HCT116 (cell line): ENCODE measurements around the gene TJP3. TPM values are rescaled to one million over a fixed set of nuclear protein-coding genes. Genes with fewer than 3 reads are reported as not detected.

ENCODE experiments used
- ATAC-seq: fragments of 200-7000 bp; cut with Tn5 transposase; 2 replicates; pipeline ENCODE4 v1.9.1; 2020; ENCODE audit warnings: mild to moderate bottlenecking, moderate library complexity
- BruUV-seq: library from RNA; stranded (reverse); fragments of 400-500 nt; replicated peaks from 2 replicates; lab custom pipeline; 2021; lab: Mats Ljungman, UMichigan
- CTCF ChIA-PET: fragments of 300-600 bp; sonication (Branson Sonifier 250); formaldehyde crosslinking; loops from one replicate; lab custom pipeline; 2021; ENCODE audit warnings: antibody characterized with exemption; lab: Charles Lee
- POLR2A ChIA-PET: fragments of 300-600, 350-600 bp; sonication (Branson Sonifier 250); formaldehyde crosslinking; loops from one replicate; lab custom pipeline; 2021; ENCODE audit warnings: antibody characterized with exemption; lab: Charles Lee
- RAD21 ChIA-PET, 2 experiments: fragments of 300-600 bp; sonication (Branson Sonifier 250); formaldehyde crosslinking; loops; one replicate each; lab custom pipeline; 2023; ENCODE audit warnings: low total read pairs in 2 of 2; ENCODE audit not compliant: uncharacterized antibody in 2 of 2, unreplicated experiment in 2 of 2, low non-redundant PET in 1 of 2; lab: Charles Lee
- DNase-seq: peaks from one replicate; pipeline ENCODE4 v3.0.0-alpha.2; 2010; ENCODE audit warnings: low read depth, low spot score
- H2AFZ ChIP-seq: fragments of 200-600 bp; shearing (Covaris generic), sonication (generic); 2 replicates; pipeline ENCODE4 v1.6.1; 2017; ENCODE audit warnings: low read depth, mixed run types, mixed read lengths, antibody characterized with exemption, low read length; ENCODE audit not compliant: poor library complexity, severe bottlenecking
- H3K27ac ChIP-seq: 2 replicates; pipeline ENCODE4 v1.5.1; 2012; ENCODE audit warnings: low read depth, low read length
- H3K27me3 ChIP-seq: fragments of 200-600 bp; sonication (generic); 2 replicates; pipeline ENCODE4 v1.6.1; 2016; ENCODE audit warnings: mixed run types, low read length, mixed read lengths; ENCODE audit not compliant: insufficient read depth
- H3K36me3 ChIP-seq, 2 experiments: fragments of 200-500 bp in 1 of 2; fragments of 200-600 bp in 1 of 2; sonication (Bioruptor generic) in 1 of 2; sonication (generic) in 1 of 2; 2 replicates each; pipeline versions ENCODE4 v1.5.1 to v1.6.1; 2014 to 2016; ENCODE audit warnings: low read length in 2 of 2, inconsistent platforms in 1 of 2, mixed read lengths in 1 of 2, mixed run types in 1 of 2; ENCODE audit not compliant: insufficient read depth in 2 of 2, control insufficient read depth in 1 of 2
- H3K4me1 ChIP-seq, 2 experiments: fragments of 200-600 bp in 1 of 2; sonication (generic) in 1 of 2; 2 replicates each; pipeline versions ENCODE4 v1.5.1 to v1.6.1; 2012 to 2017; ENCODE audit warnings: low read length in 2 of 2, inconsistent platforms in 1 of 2, mild to moderate bottlenecking in 1 of 2, mixed read lengths in 1 of 2, mixed run types in 1 of 2, moderate library complexity in 1 of 2; ENCODE audit not compliant: insufficient read depth in 2 of 2, control insufficient read depth in 1 of 2
- H3K4me2 ChIP-seq: fragments of 200-600 bp; sonication (generic); 2 replicates; pipeline ENCODE4 v1.6.1; 2017; ENCODE audit warnings: mixed run types, low read length, mixed read lengths
- H3K4me3 ChIP-seq, 2 experiments: fragments of 200-600 bp in 1 of 2; sonication (generic) in 1 of 2; replicated peaks in 1 of 2; 2 replicates each; pipeline ENCODE4 v1.5.1; 2011 to 2016; ENCODE audit warnings: low read length in 2 of 2, control low read depth in 1 of 2, low read depth in 1 of 2, mild to moderate bottlenecking in 1 of 2, mixed read lengths in 1 of 2, mixed run types in 1 of 2
- H3K79me2 ChIP-seq: fragments of 200-600 bp; sonication (generic); 2 replicates; pipeline ENCODE4 v1.6.1; 2017; ENCODE audit warnings: mild to moderate bottlenecking, mixed run types, low read length, moderate library complexity, mixed read lengths; ENCODE audit not compliant: insufficient read depth
- H3K9ac ChIP-seq: fragments of 200-600 bp; sonication (generic); 2 replicates; pipeline ENCODE4 v1.6.1; 2016; ENCODE audit warnings: low read length, mixed read lengths
- H3K9me2 ChIP-seq: fragments of 200-600 bp; sonication (generic), shearing (Covaris generic); 2 replicates; pipeline ENCODE4 v1.6.1; 2017; ENCODE audit warnings: mixed run types, mild to moderate bottlenecking, moderate library complexity; ENCODE audit not compliant: insufficient read depth
- H3K9me3 ChIP-seq, 2 experiments: fragments of 200-500 bp in 1 of 2; fragments of 200-600 bp in 1 of 2; sonication (Bioruptor generic) in 1 of 2; sonication (generic) in 1 of 2; 2 replicates each; pipeline ENCODE4 v1.6.1; 2014 to 2017; ENCODE audit warnings: low read length in 2 of 2, mixed read lengths in 2 of 2, inconsistent platforms in 1 of 2, low read depth in 1 of 2, mild to moderate bottlenecking in 1 of 2, mixed run types in 1 of 2, moderate library complexity in 1 of 2; ENCODE audit not compliant: control insufficient read depth in 1 of 2, insufficient read depth in 1 of 2
- H4K20me1 ChIP-seq: fragments of 200-600 bp; sonication (generic), shearing (Covaris generic); 2 replicates; pipeline ENCODE4 v1.6.1; 2017; ENCODE audit warnings: mixed run types, mild to moderate bottlenecking, moderate library complexity; ENCODE audit not compliant: insufficient read depth
- CBX3 ChIP-seq: IDR thresholded peaks from 2 replicates; pipeline ENCODE4 v1.6.1; 2012; ENCODE audit warnings: low read depth
- CEBPB ChIP-seq: IDR thresholded peaks from 2 replicates; pipeline ENCODE4 v1.6.1; 2012; ENCODE audit warnings: low read depth
- EGR1 ChIP-seq: IDR thresholded peaks from 2 replicates; pipeline ENCODE4 v1.6.1; 2012; ENCODE audit warnings: low read depth
- ELF1 ChIP-seq: IDR thresholded peaks from 2 replicates; pipeline ENCODE4 v1.6.1; 2012; ENCODE audit warnings: low read depth, borderline replicate concordance
- EZH2phosphoT487 ChIP-seq: fragments of 200-600 bp; IDR thresholded peaks from 2 replicates; pipeline ENCODE4 v1.6.1; 2018; ENCODE audit warnings: antibody characterized with exemption, borderline replicate concordance
- FOSL1 ChIP-seq: IDR thresholded peaks from 2 replicates; pipeline ENCODE4 v1.6.1; 2012; ENCODE audit warnings: low read depth
- JUND ChIP-seq: IDR thresholded peaks from 2 replicates; pipeline ENCODE4 v1.6.1; 2012
- POLR2A ChIP-seq: IDR thresholded peaks from 2 replicates; pipeline ENCODE4 v1.7.0; 2011; ENCODE audit warnings: borderline replicate concordance; ENCODE audit not compliant: insufficient read depth, insufficient read length; ENCODE audit errors: extremely low read depth
- POLR2AphosphoS5 ChIP-seq: IDR thresholded peaks from 2 replicates; pipeline ENCODE4 v1.6.1; 2011; ENCODE audit warnings: mild to moderate bottlenecking, low read depth, low read length, moderate library complexity
- RAD21 ChIP-seq: IDR thresholded peaks from 2 replicates; pipeline ENCODE4 v1.6.1; 2012; ENCODE audit warnings: low read depth, mild to moderate bottlenecking
- REST ChIP-seq: IDR thresholded peaks from 2 replicates; pipeline ENCODE4 v1.6.1; 2012; ENCODE audit warnings: low read depth
- SIN3A ChIP-seq: IDR thresholded peaks from 2 replicates; pipeline ENCODE4 v1.6.1; 2012; ENCODE audit warnings: low read depth
- SP1 ChIP-seq: IDR thresholded peaks from 2 replicates; pipeline ENCODE4 v1.6.1; 2012; ENCODE audit warnings: low read depth
- SRF ChIP-seq: IDR thresholded peaks from 2 replicates; pipeline ENCODE4 v1.6.1; 2012; ENCODE audit warnings: low read depth
- TCF7L2 ChIP-seq: IDR thresholded peaks from 2 replicates; pipeline ENCODE4 v1.7.0; 2011; ENCODE audit warnings: borderline replicate concordance, inconsistent platforms; ENCODE audit not compliant: insufficient read depth, insufficient read length; ENCODE audit errors: extremely low read depth
- YY1 ChIP-seq: IDR thresholded peaks from 2 replicates; pipeline ENCODE4 v1.6.1; 2011; ENCODE audit warnings: low read length, low read depth, moderate library complexity, mild to moderate bottlenecking; ENCODE audit not compliant: insufficient replicate concordance; ENCODE audit errors: extremely low read depth
- ZFX ChIP-seq: fragments of 450-650 bp; IDR thresholded peaks from 2 replicates; pipeline ENCODE4 v1.6.1; 2017
- intact Hi-C: fragments of 100-400 bp; cut with micrococcal nuclease; formaldehyde crosslinking; loops from 2 replicates; pipeline ENCODE4 v1.10.0; 2022
- total RNA-seq: library from RNA; stranded (reverse); gene quantifications from one replicate; pipeline ENCODE4 v1.2.1, GENCODE V29; 2021; ENCODE audit not compliant: unreplicated experiment
- TF ChIP-seq, protein P1 (sequence below): IDR thresholded peaks from 2 replicates; pipeline ENCODE4 v1.6.1; 2012
- TF ChIP-seq, protein P2 (sequence below): IDR thresholded peaks from 2 replicates; pipeline ENCODE4 v1.6.1; 2012

TJP3 gene
- total RNA-seq, 1 experiment from 2014 or later, result 69.6 TPM

GRCh38 chr19:3694361-3695123 is 13.6 kb upstream of the TJP3 start:
- Histone ChIP-seq H4K20me1 (no peaks in the 10 kb centered on the region), H3K4me1 (peaks cover 2 to 7% of the 10 kb centered on the region in 2 experiments; a peak in 2 of 4 replicates), H3K9me3 (no peaks in the 10 kb centered on the region), H3K9ac (no peak overlapping the region), H3K27ac (no peak overlapping the region), H3K27me3 (no peaks in the 10 kb centered on the region), H2AFZ (no peak overlapping the region), H3K9me2 (no peaks in the 10 kb centered on the region), H3K4me2 (no peak overlapping the region), H3K79me2 (peaks cover 70% of the 10 kb centered on the region), H3K36me3 (no peaks in the 10 kb centered on the region; a peak in 1 of 4 replicates), H3K4me3 (no peak overlapping the region)
- intact Hi-C loops, result no loop called here
- no peak for DNase-seq
- TF ChIP-seq RAD21, result no peak
- no peak for TF ChIP-seq POLR2AphosphoS5
- no peak for TF ChIP-seq TCF7L2
- no peak for TF ChIP-seq ZFX
- no peak for TF ChIP-seq CBX3
- no peak for TF ChIP-seq SRF
- no peak for TF ChIP-seq FOSL1
- no peak for TF ChIP-seq REST
- TF ChIP-seq, protein P1, sequence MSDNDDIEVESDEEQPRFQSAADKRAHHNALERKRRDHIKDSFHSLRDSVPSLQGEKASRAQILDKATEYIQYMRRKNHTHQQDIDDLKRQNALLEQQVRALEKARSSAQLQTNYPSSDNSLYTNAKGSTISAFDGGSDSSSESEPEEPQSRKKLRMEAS, result no peak
- no peak for TF ChIP-seq EGR1
- no peak for TF ChIP-seq CEBPB
- TF ChIP-seq POLR2A, result no peak
- TF ChIP-seq ELF1, result no peak
- TF ChIP-seq SIN3A, result no peak
- TF ChIP-seq YY1, result no peak
- no peak for TF ChIP-seq EZH2phosphoT487
- TF ChIP-seq SP1, result no peak
- TF ChIP-seq, protein P2, sequence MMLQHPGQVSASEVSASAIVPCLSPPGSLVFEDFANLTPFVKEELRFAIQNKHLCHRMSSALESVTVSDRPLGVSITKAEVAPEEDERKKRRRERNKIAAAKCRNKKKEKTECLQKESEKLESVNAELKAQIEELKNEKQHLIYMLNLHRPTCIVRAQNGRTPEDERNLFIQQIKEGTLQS, result no peak
- no peak for TF ChIP-seq JUND
- no TSS peak for BruUV-seq
- no peak for ATAC-seq
- ChIA-PET POLR2A (no interaction called here), RAD21 (no interaction called here), CTCF (no interaction called here)
